MM.1S (cell line): ENCODE results near the gene BMPER.

Experiments
- CTCF ChIP-seq: fragments of 300-600 bp; sonication (generic); IDR thresholded peaks from 2 replicates; pipeline ENCODE4 v1.5.1; 2016; ENCODE audit warnings: antibody characterized with exemption, low read length, mixed read lengths
- EZH2phosphoT487 ChIP-seq: fragments of 300-600 bp; sonication (generic); IDR thresholded peaks from 2 replicates; pipeline ENCODE4 v1.6.1; 2018; ENCODE audit warnings: antibody characterized with exemption, low read length

DNA sequence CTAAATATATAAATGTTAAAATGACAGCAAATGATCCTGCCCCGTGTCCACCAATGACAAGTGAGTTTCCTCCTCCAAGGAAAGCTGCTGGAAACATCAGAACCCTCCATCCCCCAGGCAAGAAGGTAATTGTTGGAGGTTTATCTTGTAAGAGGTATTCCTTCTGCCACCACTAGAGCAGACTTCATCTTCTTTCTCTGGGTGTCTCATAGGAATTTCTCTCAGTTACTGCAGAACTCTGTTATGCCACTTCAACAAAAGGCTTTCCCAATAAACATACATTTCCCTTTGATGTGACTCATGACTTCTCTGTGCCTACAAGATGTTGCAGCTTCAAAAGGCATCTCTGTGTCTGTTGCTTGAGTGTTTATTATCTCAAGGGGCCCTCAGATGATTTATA lies 279.1 kb downstream of the BMPER start:
- no peak for TF ChIP-seq CTCF
- TF ChIP-seq EZH2phosphoT487 = no peak
